ENCODE results near the gene CNTNAP2. TPM values are rescaled to one million over a fixed set of nuclear protein-coding genes. Genes with fewer than 3 reads are reported as not detected.

CNTNAP2 gene
- total RNA-seq, 4 donors from 2014 or later, result 0.29 to 0.88 (median 0.33) TPM; not detected in 1

DNA sequence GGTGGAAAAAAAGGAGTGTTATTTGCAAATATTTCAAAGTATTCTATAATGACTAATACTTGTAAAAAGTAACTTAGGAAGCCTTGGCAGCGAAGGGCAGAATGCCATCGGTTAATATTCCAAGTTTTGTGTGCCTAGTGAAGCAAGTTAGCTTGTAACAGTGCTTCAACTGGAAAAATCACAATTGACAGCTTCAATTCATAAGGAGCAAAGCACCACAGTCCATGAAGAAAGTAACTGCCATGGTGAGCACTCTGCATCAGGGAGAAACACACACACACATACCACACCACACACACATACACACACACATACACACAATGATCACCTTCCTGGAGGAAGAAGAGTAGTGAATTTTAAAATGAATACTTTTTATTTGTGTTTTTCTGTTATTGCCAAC, 298.3 kb downstream of the CNTNAP2 start:
- TF ChIP-seq POLR2A (IDR thresholded peaks at IDR 0.05), result no peak
- TF ChIP-seq, protein P1, sequence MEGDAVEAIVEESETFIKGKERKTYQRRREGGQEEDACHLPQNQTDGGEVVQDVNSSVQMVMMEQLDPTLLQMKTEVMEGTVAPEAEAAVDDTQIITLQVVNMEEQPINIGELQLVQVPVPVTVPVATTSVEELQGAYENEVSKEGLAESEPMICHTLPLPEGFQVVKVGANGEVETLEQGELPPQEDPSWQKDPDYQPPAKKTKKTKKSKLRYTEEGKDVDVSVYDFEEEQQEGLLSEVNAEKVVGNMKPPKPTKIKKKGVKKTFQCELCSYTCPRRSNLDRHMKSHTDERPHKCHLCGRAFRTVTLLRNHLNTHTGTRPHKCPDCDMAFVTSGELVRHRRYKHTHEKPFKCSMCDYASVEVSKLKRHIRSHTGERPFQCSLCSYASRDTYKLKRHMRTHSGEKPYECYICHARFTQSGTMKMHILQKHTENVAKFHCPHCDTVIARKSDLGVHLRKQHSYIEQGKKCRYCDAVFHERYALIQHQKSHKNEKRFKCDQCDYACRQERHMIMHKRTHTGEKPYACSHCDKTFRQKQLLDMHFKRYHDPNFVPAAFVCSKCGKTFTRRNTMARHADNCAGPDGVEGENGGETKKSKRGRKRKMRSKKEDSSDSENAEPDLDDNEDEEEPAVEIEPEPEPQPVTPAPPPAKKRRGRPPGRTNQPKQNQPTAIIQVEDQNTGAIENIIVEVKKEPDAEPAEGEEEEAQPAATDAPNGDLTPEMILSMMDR (IDR thresholded peaks at IDR 0.05), result no peak

DNA sequence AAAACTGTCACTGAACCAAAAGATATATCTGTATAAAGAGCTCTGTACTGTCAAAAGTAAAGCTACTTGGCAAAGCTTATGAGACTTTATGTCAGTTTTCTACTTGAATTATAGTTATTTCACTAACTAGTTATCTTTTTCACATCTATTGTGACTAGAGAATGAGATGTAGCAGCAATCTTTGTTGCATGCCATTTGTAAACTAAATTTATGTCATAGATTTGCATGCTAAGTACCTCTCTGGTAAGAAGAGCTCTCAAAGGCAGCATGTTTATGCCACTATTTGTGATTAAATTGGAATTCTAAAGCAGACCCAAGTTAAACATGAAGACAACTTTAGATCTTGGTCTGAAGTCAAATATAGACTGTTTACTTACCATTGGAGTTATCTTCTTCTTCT, 300.6 kb downstream of the CNTNAP2 start:
- no peak overlapping the region for H3K4me3 ChIP-seq (replicated peaks in 1 of 3)
- TF ChIP-seq, protein P1 (IDR thresholded peaks at IDR 0.05), result no peak
- TF ChIP-seq POLR2A (IDR thresholded peaks at IDR 0.05), result no peak
- H3K27ac ChIP-seq, result no peak overlapping the region
- no peak for DNase-seq
- no peaks in the 10 kb centered on the region for H3K4me1 ChIP-seq
- no peaks in the 10 kb centered on the region for H3K36me3 ChIP-seq
- intact Hi-C loops (cut with DNase I), result no loop called here
- no peaks in the 10 kb centered on the region for H3K27me3 ChIP-seq
- H3K9me3 ChIP-seq, result no peaks in the 10 kb centered on the region

More for the DNA sequence above, 298.3 kb downstream of the CNTNAP2 start:
- Histone ChIP-seq H3K9me3 (no peaks in the 10 kb centered on the region), H3K27ac (no peak overlapping the region), H3K4me1 (no peaks in the 10 kb centered on the region), H3K36me3 (no peaks in the 10 kb centered on the region), H3K27me3 (no peaks in the 10 kb centered on the region), H3K4me3 (replicated peaks in 1 of 3) (no peak overlapping the region)
- WGBS, 2 donors, result 28 to 35% methylated on average over 2 of the region's 2 CpGs
- DNase-seq, result no peak
- intact Hi-C loops (cut with DNase I), result no loop called here

DNA sequence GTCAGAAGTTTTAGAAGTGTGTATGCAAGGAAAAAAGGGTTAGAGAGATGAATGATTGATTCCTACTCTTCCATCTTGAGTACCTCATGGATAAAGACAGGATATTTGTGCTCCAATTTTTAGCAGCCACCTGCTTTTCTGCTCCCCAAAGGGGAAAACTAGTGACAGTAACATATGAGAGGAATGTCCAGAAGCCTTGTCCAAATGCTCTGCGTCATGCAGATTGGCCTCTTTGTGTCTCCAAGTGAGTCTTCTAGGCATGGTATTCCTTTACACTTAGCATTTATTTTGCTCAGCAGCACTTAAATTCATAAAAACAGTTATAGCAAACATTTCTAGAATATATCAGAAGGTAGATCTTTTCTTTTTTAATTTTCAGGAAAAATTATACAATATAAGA, 306.8 kb downstream of the CNTNAP2 start:
- H3K4me1 ChIP-seq, result no peaks in the 10 kb centered on the region
- intact Hi-C loops (cut with DNase I), result no loop called here
- 83 to 88% methylated on average over 1 of the region's 1 CpG for WGBS, 2 donors

DNA sequence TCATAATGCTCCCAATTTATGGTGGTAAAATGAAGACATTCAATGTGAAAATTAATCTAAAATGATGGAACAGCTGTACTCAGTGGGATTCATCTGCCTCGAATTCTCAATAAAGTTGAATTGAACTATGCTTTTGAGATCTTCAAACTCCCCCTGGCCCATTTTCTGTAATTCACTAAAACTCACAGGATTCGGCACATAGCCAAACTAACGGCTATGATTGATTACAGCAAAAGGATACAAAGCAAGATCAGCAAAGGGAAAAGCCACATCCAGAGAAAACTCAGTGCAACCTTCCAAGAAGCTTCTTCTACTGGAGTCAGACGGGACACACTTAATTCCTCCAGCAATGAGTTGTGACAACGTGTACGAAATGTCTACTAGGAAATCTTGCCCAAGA, 307.5 kb downstream of the CNTNAP2 start:
- no peaks in the 10 kb centered on the region for H3K4me1 ChIP-seq
- intact Hi-C loops (cut with DNase I), result no loop called here
- H3K36me3 ChIP-seq, result no peaks in the 10 kb centered on the region
- DNase-seq, result no peak
- no peaks in the 10 kb centered on the region for H3K27me3 ChIP-seq
- no peak overlapping the region for H3K27ac ChIP-seq
- no peak overlapping the region for H3K4me3 ChIP-seq (replicated peaks in 1 of 3)
- H3K9me3 ChIP-seq, result no peaks in the 10 kb centered on the region
- 71 to 75% methylated on average over 6 of the region's 6 CpGs for WGBS, 2 donors
- TF ChIP-seq, protein P1 (IDR thresholded peaks at IDR 0.05), result no peak
- no peak for TF ChIP-seq POLR2A (IDR thresholded peaks at IDR 0.05)

More for the DNA sequence above, 306.8 kb downstream of the CNTNAP2 start:
- Histone ChIP-seq H3K9me3 (no peaks in the 10 kb centered on the region), H3K36me3 (no peaks in the 10 kb centered on the region), H3K27me3 (no peaks in the 10 kb centered on the region), H3K27ac (no peak overlapping the region), H3K4me3 (replicated peaks in 1 of 3) (no peak overlapping the region)
- TF ChIP-seq POLR2A (IDR thresholded peaks at IDR 0.05), result no peak
- TF ChIP-seq, protein P1 (IDR thresholded peaks at IDR 0.05), result no peak
- no peak for DNase-seq

DNA sequence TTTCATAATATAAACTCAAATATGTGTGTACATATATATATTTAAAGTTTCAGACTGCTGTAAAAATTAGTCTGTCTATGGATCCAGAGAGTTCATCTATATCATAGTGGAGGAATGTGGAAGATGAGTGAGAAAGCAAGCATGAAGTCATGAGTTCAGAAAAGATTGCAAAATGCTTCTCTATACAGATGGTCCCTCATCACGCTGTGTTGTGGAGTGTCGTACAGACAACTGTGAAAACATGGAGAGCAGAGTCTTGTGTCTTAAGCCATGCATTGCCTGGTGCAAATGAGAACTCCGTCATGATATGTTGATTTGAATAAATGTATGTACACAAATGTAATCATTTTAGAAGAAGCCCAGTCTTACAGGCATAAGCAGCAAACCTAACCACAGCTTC, 316.9 kb downstream of the CNTNAP2 start:
- Histone ChIP-seq H3K4me1 (no peaks in the 10 kb centered on the region), H3K36me3 (no peaks in the 10 kb centered on the region), H3K27me3 (no peaks in the 10 kb centered on the region), H3K27ac (no peak overlapping the region), H3K9me3 (no peaks in the 10 kb centered on the region), H3K4me3 (replicated peaks in 1 of 3) (no peak overlapping the region)
- DNase-seq, result no peak
- no peak for TF ChIP-seq POLR2A (IDR thresholded peaks at IDR 0.05)
- TF ChIP-seq, protein P1 (IDR thresholded peaks at IDR 0.05), result no peak
- 50 to 70% methylated on average over 3 of the region's 3 CpGs for WGBS, 2 donors
- intact Hi-C loops (cut with DNase I), result no loop called here
